ENCODE results near the gene WDR41. TPM values are rescaled to one million over a fixed set of nuclear protein-coding genes. Genes with fewer than 3 reads are reported as not detected.
A peak's percentile ranks its signal among the peaks of the same experiment; 100 is the strongest.

WDR41 gene
- total RNA-seq, 2 donors from 2014 or later = 48.7 to 50.1 TPM

GRCh38 chr5:77437194-77437593, 54.9 kb downstream of the WDR41 start:
- H3K27ac Mint-ChIP-seq = no peak overlapping the region
- H3K36me3 Mint-ChIP-seq (ENCODE audit: insufficient read depth in 2 of 2) = peaks cover 3 to 10% of the 10 kb centered on the region in 2 donors
- no peaks in the 10 kb centered on the region for H3K4me1 Mint-ChIP-seq (ENCODE audit: low read depth)
- DNase-seq = no peak
- H3K27me3 Mint-ChIP-seq (ENCODE audit: low read depth) = no peaks in the 10 kb centered on the region
- H3K4me3 Mint-ChIP-seq = no peak overlapping the region
- H3K9me3 Mint-ChIP-seq = no peaks in the 10 kb centered on the region
- ATAC-seq (replicated peaks in 1 of 2) = no peak

DNA sequence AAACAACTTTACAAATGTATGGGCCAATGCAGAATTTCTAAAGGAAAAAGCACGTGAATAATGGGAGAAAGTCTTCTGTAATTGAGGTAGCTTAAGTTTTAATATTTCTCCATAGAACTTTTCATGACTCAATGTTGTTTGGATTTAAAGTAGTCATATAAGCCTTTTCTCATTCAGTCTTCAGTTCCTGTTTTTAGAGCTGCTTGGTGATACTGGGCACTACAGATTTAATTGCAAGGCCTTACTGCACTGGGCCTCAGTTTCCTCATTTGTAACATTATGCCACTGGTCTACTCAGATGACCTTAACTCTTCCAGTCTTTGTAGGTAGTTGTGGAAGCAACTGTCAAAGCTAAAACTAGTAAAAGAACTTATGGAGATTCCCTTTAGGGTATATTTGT, 60.4 kb downstream of the WDR41 start:
- Mint-ChIP-seq H3K9me3 (no peaks in the 10 kb centered on the region), H3K4me3 (no peak overlapping the region), H3K36me3 (ENCODE audit: insufficient read depth in 2 of 2) (peaks cover 4 to 5% of the 10 kb centered on the region in 2 donors), H3K27me3 (ENCODE audit: low read depth) (no peaks in the 10 kb centered on the region), H3K4me1 (ENCODE audit: low read depth) (peaks cover 18% of the 10 kb centered on the region), H3K27ac (no peak overlapping the region)
- peak in 1 of 2 donors; percentile 27 for ATAC-seq (replicated peaks in 1 of 2)
- no peak for DNase-seq

GRCh38 chr5:77431286-77431685, 60.8 kb downstream of the WDR41 start:
- Mint-ChIP-seq H3K4me3 (no peak overlapping the region), H3K9me3 (no peaks in the 10 kb centered on the region), H3K27me3 (ENCODE audit: low read depth) (no peaks in the 10 kb centered on the region), H3K4me1 (ENCODE audit: low read depth) (peaks cover 18% of the 10 kb centered on the region), H3K27ac (peak overlapping the region; percentile 18), H3K36me3 (ENCODE audit: insufficient read depth in 2 of 2) (peaks cover 4 to 5% of the 10 kb centered on the region in 2 donors)
- no peak for DNase-seq
- ATAC-seq (replicated peaks in 1 of 2) = peak; percentile 43 to 83

- H3K4me3 Mint-ChIP-seq = no peak overlapping the region
- H3K36me3 Mint-ChIP-seq (ENCODE audit: insufficient read depth in 2 of 2) = peaks cover 4 to 5% of the 10 kb centered on the region in 2 donors
- ATAC-seq (replicated peaks in 1 of 2) = no peak
- DNase-seq = no peak
- no peaks in the 10 kb centered on the region for H3K27me3 Mint-ChIP-seq (ENCODE audit: low read depth)
- H3K9me3 Mint-ChIP-seq = no peaks in the 10 kb centered on the region
- peak overlapping the region; percentile 18 for H3K27ac Mint-ChIP-seq
- peaks cover 18% of the 10 kb centered on the region for H3K4me1 Mint-ChIP-seq (ENCODE audit: low read depth)
Observed at GRCh38 chr5:77430726-77431125, 61.4 kb downstream of the WDR41 start.

GRCh38 chr5:77428526-77428925, 63.6 kb downstream of the WDR41 start:
- peaks cover 25% of the 10 kb centered on the region for H3K4me1 Mint-ChIP-seq (ENCODE audit: low read depth)
- peaks cover 0 to 1% of the 10 kb centered on the region in 2 donors for H3K9me3 Mint-ChIP-seq
- H3K27me3 Mint-ChIP-seq (ENCODE audit: low read depth) = no peaks in the 10 kb centered on the region
- no peak overlapping the region for H3K4me3 Mint-ChIP-seq
- no peak for ATAC-seq (replicated peaks in 1 of 2)
- H3K36me3 Mint-ChIP-seq (ENCODE audit: insufficient read depth in 2 of 2) = peaks cover 2 to 4% of the 10 kb centered on the region in 2 donors
- no peak overlapping the region for H3K27ac Mint-ChIP-seq
- no peak for DNase-seq

GRCh38 chr5:77427998-77428397, 64.1 kb downstream of the WDR41 start:
- Mint-ChIP-seq H3K4me1 (ENCODE audit: low read depth) (peaks cover 25% of the 10 kb centered on the region), H3K27me3 (ENCODE audit: low read depth) (no peaks in the 10 kb centered on the region), H3K27ac (no peak overlapping the region), H3K36me3 (ENCODE audit: insufficient read depth in 2 of 2) (peaks cover 2 to 4% of the 10 kb centered on the region in 2 donors), H3K9me3 (peaks cover 0 to 1% of the 10 kb centered on the region in 2 donors), H3K4me3 (no peak overlapping the region)
- DNase-seq (no peak), ATAC-seq (replicated peaks in 1 of 2) (no peak)

DNA sequence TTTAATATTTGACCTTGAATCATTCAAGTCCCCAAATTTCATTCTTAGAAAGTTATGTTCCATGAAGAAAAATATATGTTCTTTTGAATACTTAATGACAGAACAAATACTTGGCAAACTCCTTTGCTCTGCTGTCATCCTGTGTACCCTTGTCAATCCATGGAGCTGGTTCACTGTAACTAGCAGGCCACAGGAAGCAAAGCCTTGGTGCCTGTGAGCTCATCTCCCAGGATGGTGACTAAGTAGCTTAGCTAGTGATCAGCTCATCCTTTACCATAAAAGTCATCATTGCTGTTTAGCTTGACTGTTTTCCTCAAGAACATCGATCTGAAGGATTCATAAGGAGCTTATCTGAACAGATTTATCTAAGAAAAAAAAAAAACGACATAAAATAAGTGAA, 65.4 kb downstream of the WDR41 start:
- Mint-ChIP-seq H3K4me3 (no peak overlapping the region), H3K27ac (no peak overlapping the region), H3K4me1 (ENCODE audit: low read depth) (peaks cover 21% of the 10 kb centered on the region), H3K27me3 (ENCODE audit: low read depth) (no peaks in the 10 kb centered on the region), H3K9me3 (peaks cover 0 to 1% of the 10 kb centered on the region in 2 donors), H3K36me3 (ENCODE audit: insufficient read depth in 2 of 2) (peaks cover 0 to 2% of the 10 kb centered on the region in 2 donors)
- DNase-seq (no peak), ATAC-seq (replicated peaks in 1 of 2) (peak in 1 of 2 donors; percentile 53)

DNA sequence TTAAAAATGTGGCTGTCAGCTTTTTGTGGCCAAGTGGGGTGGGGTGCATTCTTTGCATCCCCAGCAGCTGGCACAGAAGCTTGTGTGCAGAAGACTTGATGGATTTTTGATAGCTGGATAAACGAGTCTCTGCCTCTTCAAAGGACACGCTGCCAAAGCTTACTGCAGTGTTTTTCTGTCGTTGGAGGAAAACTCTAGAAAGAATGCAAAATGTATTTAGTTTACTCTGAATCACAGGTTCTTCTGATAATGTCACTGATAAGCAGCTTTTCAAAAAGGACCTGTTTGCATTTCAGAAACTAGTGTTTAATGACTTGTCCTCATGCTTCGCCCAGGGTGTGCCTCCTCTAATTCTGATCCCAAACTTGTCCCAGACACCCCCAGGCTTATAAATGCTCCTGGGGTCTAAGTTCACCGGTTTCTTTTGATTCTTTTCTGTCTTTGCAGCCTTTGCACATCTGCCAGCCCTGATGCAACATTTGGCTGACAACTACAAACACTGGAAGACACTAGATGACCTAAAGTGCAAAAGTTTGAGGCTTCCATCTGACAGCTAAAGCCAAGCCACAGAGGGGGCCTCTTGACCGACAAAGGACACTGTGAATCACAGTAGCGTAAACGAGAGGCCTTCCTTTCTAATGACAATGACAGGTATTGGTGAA, 66.0 kb downstream of the WDR41 start:
- H3K27me3 Mint-ChIP-seq (ENCODE audit: low read depth) = peaks cover 2% of the 10 kb centered on the region
- DNase-seq (no peak), ATAC-seq (replicated peaks in 1 of 2) (no peak)
- no peak overlapping the region for H3K4me3 Mint-ChIP-seq
- H3K4me1 Mint-ChIP-seq (ENCODE audit: low read depth) = peaks cover 16% of the 10 kb centered on the region
- H3K36me3 Mint-ChIP-seq (ENCODE audit: insufficient read depth in 2 of 2) = peaks cover 0 to 2% of the 10 kb centered on the region in 2 donors
- no peak overlapping the region for H3K27ac Mint-ChIP-seq
- H3K9me3 Mint-ChIP-seq = peaks cover 0 to 1% of the 10 kb centered on the region in 2 donors

DNA sequence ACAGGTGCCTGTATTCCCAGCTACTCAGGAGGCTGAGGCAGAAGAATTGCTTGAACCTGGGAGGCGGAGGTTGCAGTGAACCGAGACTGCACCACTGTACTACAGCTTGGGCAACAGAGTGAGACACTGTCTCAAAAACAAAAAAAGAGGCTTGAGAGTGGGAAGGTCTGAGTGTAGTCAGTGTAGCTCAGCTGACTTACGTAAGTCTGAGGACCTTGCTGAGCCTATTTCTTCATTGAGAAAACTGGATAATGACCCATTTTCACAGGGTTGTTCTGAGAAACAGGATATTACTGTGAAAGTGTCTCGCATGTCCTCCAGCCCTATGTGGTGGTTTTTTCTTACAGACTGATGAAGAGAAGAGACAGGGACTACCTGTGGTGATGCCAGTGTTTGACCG, 66.7 kb downstream of the WDR41 start:
- Mint-ChIP-seq H3K27ac (no peak overlapping the region), H3K4me1 (ENCODE audit: low read depth) (peaks cover 13% of the 10 kb centered on the region), H3K36me3 (ENCODE audit: insufficient read depth in 2 of 2) (peaks cover 0 to 2% of the 10 kb centered on the region in 2 donors), H3K4me3 (no peak overlapping the region), H3K9me3 (peaks cover 0 to 1% of the 10 kb centered on the region in 2 donors), H3K27me3 (ENCODE audit: low read depth) (peaks cover 9% of the 10 kb centered on the region)
- ATAC-seq (replicated peaks in 1 of 2) (peak in 1 of 2 donors; percentile 41), DNase-seq (no peak)

DNA sequence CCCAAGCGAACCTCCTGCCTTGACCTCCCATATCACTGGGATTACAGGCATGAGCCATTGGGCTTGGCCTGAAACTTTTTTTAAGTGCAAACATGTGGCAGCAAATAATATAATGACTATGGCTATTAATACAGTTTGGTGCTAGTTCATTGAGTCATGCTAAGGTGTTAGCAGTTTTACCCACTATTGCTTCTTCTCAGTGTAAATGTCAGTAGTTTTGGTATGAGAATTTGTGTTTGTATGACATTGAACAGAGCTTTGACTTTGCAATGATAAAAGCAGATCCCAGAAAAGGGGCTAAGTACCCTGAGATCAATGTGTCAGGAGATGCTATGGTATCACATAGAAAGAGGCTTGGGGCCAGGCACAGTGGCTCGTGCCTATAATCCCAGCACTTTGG, 67.2 kb downstream of the WDR41 start:
- H3K4me3 Mint-ChIP-seq = no peak overlapping the region
- ATAC-seq (replicated peaks in 1 of 2) = peak; percentile 44 to 64
- no peak overlapping the region for H3K27ac Mint-ChIP-seq

GRCh38 chr5:77423022-77423750, 68.9 kb downstream of the WDR41 start:
- ATAC-seq (replicated peaks in 1 of 2) (no peak), DNase-seq (no peak)
- peaks cover 12% of the 10 kb centered on the region for H3K4me1 Mint-ChIP-seq (ENCODE audit: low read depth)
- H3K9me3 Mint-ChIP-seq = peaks cover 0 to 1% of the 10 kb centered on the region in 2 donors
- H3K27me3 Mint-ChIP-seq (ENCODE audit: low read depth) = peaks cover 24% of the 10 kb centered on the region
- peaks cover 0 to 2% of the 10 kb centered on the region in 2 donors for H3K36me3 Mint-ChIP-seq (ENCODE audit: insufficient read depth in 2 of 2)
- H3K27ac Mint-ChIP-seq = no peak overlapping the region
- no peak overlapping the region for H3K4me3 Mint-ChIP-seq

More for the DNA sequence above, 67.2 kb downstream of the WDR41 start:
- peaks cover 12% of the 10 kb centered on the region for H3K4me1 Mint-ChIP-seq (ENCODE audit: low read depth)
- peaks cover 0 to 2% of the 10 kb centered on the region in 2 donors for H3K36me3 Mint-ChIP-seq (ENCODE audit: insufficient read depth in 2 of 2)
- H3K9me3 Mint-ChIP-seq = peaks cover 0 to 1% of the 10 kb centered on the region in 2 donors
- no peak for DNase-seq
- peaks cover 11% of the 10 kb centered on the region for H3K27me3 Mint-ChIP-seq (ENCODE audit: low read depth)

- H3K4me3 Mint-ChIP-seq = no peak overlapping the region
- DNase-seq = no peak
- no peak for ATAC-seq (replicated peaks in 1 of 2)
Observed at GRCh38 chr5:77420940-77421339, 71.2 kb downstream of the WDR41 start.

More at GRCh38 chr5:77420940-77421339, 71.2 kb downstream of the WDR41 start:
- peaks cover 28% of the 10 kb centered on the region for H3K27me3 Mint-ChIP-seq (ENCODE audit: low read depth)
- peaks cover 0 to 1% of the 10 kb centered on the region in 2 donors for H3K9me3 Mint-ChIP-seq
- H3K4me1 Mint-ChIP-seq (ENCODE audit: low read depth) = peaks cover 12% of the 10 kb centered on the region
- no peak overlapping the region for H3K27ac Mint-ChIP-seq
- peaks cover 0 to 2% of the 10 kb centered on the region in 2 donors for H3K36me3 Mint-ChIP-seq (ENCODE audit: insufficient read depth in 2 of 2)

Data from activated T-cell treated with anti-CD3 and anti-CD28 coated beads, Interleukin-2, amount 50 U/mL, for 72 hours (primary cell).